Testis (tissue), 2 donors: ENCODE results near the gene NTM.

Experiments
- CTCF ChIP-seq, 3 experiments: fragments of 450-650 bp in 2 of 3; fragments of 200-600 bp in 1 of 3; sonication (generic) in 1 of 3; IDR thresholded peaks; one replicate each; pipeline ENCODE4 v1.5.1; 2016 to 2019; ENCODE audit warnings: antibody characterized with exemption in 3 of 3, mild to moderate bottlenecking in 2 of 3, moderate library complexity in 1 of 3
- POLR2A ChIP-seq: fragments of 450-650 bp; IDR thresholded peaks from one replicate; pipeline ENCODE4 v1.6.1; 2017; ENCODE audit warnings: antibody characterized with exemption, mild to moderate bottlenecking, moderate library complexity

GRCh38 chr11:131796541-131796940 lies 426.1 kb downstream of the NTM start:
- no peak for TF ChIP-seq CTCF (IDR thresholded peaks at IDR 0.05)
- TF ChIP-seq POLR2A = no peak
